ENCODE results near the gene INSIG2.

DNA sequence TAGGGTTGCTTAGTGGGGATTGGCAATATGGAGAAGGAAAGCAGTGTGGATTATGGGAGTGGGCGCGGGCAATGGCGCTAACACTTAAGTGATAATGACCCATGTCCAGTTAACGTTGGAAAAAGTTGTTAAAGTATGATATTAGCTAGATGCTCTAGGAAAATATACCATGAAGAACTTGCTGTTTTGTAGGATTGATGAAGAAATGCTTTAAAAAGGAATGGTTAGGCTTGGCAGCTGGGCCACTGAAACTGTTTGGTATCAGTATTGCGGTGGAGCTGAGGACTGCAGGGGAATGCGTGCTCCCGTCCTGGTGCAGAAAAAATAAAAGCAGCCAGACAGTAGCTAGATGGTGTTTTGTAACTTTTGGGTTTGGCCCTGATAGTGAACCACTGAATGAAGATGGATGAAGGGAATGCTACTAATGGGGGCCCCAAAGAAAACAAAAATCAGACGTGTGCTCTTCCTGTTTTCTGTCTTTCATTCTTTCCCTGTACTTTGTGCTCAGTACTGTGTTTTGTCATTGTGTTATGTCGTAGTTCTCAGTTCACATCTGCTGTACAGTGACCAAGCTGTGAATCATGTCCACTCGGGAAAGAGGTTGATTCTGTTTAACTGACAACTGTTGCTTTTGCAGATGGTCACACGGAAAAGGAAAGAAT lies 999 bp downstream of the INSIG2 start:
- TF ChIP-seq HDGF (IDR thresholded peaks at IDR 0.05) (no peak), SNRNP70 (optimal IDR thresholded peaks at IDR 0.05; ENCODE audit: low read depth, low read length) (no peak), SIN3A (IDR thresholded peaks at IDR 0.05; ENCODE audit: borderline replicate concordance in 2 of 2, control insufficient read depth in 1 of 2, low read depth in 2 of 2, low read length in 2 of 2) (no peak)
